HEK293 (cell line): ENCODE results near the gene SAMD11.

Source experiments
- CTCF ChIA-PET: fragments of 350-600 bp; formaldehyde crosslinking; extraction: SDS; loops from one replicate; lab custom pipeline; 2021; ENCODE audit warnings: antibody characterized with exemption; lab: Yijun Ruan, JAX
- POLR2A ChIA-PET: fragments of 300-600 bp; formaldehyde crosslinking; extraction: SDS; loops from one replicate; lab custom pipeline; 2020; ENCODE audit warnings: antibody characterized with exemption, inconsistent platforms; lab: Yijun Ruan, JAX
- H3K27ac ChIP-seq: fragments of 200-500 bp; sonication (Bioruptor generic); 2 replicates; pipeline ENCODE4 v1.5.1; 2014; ENCODE audit warnings: low read depth, low read length, control low read depth, inconsistent platforms; ENCODE audit errors: extremely low read depth
- H3K36me3 ChIP-seq, 2 experiments: fragments of 200-500 bp in 1 of 2; sonication (Bioruptor generic) in 1 of 2; 1 replicate in 1 of 2; 2 replicates in 1 of 2; pipeline ENCODE4 v1.5.1; 2014 to 2017; ENCODE audit warnings: inconsistent platforms in 2 of 2, low read length in 2 of 2; ENCODE audit not compliant: control insufficient read depth in 2 of 2, insufficient read depth in 1 of 2
- H3K4me1 ChIP-seq: fragments of 200-500 bp; sonication (Bioruptor generic); 2 replicates; pipeline ENCODE4 v1.5.1; 2014; ENCODE audit warnings: mild to moderate bottlenecking, low read length, inconsistent platforms; ENCODE audit not compliant: control insufficient read depth, insufficient read depth
- H3K4me3 ChIP-seq: 2 replicates; pipeline ENCODE4 v1.5.1; 2011; ENCODE audit warnings: low read depth, mild to moderate bottlenecking, control low read depth, low read length, moderate library complexity
- H3K9me3 ChIP-seq: fragments of 200-500 bp; sonication (Bioruptor generic); 2 replicates; pipeline ENCODE4 v1.5.1; 2014; ENCODE audit warnings: low read depth, low read length, inconsistent platforms; ENCODE audit not compliant: control insufficient read depth, insufficient read depth
- CTCF ChIP-seq: fragments of 450-650 bp; formaldehyde crosslinking; IDR thresholded peaks from 2 replicates; pipeline ENCODE4 v1.5.1; 2016; ENCODE audit warnings: missing biosample characterization, missing genetic modification characterization
- FEZF1 ChIP-seq: fragments of 450-650 bp; formaldehyde crosslinking; IDR thresholded peaks from 2 replicates; pipeline ENCODE4 v1.5.1; 2016; ENCODE audit warnings: missing biosample characterization, missing genetic modification characterization
- HIC1 ChIP-seq: fragments of 450-650 bp; formaldehyde crosslinking; IDR thresholded peaks from 2 replicates; pipeline ENCODE4 v1.5.1; 2016; ENCODE audit warnings: missing biosample characterization, missing genetic modification characterization
- PATZ1 ChIP-seq: fragments of 450-650 bp; formaldehyde crosslinking; IDR thresholded peaks from 2 replicates; pipeline ENCODE4 v1.5.1; 2016; ENCODE audit warnings: missing biosample characterization, missing genetic modification characterization
- PBX3 ChIP-seq: sonication (generic); formaldehyde crosslinking; IDR thresholded peaks from 2 replicates; pipeline ENCODE4 v1.8.1; 2022; ENCODE audit warnings: mild to moderate bottlenecking, moderate library complexity, missing genetic modification reagents
- TCF7L2 ChIP-seq: IDR thresholded peaks from 2 replicates; pipeline ENCODE4 v1.6.1; 2011; ENCODE audit warnings: low read depth, mild to moderate bottlenecking, inconsistent platforms, low read length, moderate library complexity, borderline replicate concordance
- ZFHX2 ChIP-seq: fragments of 450-650 bp; formaldehyde crosslinking; conservative IDR thresholded peaks from 2 replicates; pipeline ENCODE4 v1.5.1; 2016; ENCODE audit warnings: missing biosample characterization, missing genetic modification characterization
- ZIC2 ChIP-seq: fragments of 450-650 bp; formaldehyde crosslinking; IDR thresholded peaks from 2 replicates; pipeline ENCODE4 v1.5.1; 2016; ENCODE audit warnings: missing biosample characterization, missing genetic modification characterization
- ZNF140 ChIP-seq: fragments of 450-650 bp; formaldehyde crosslinking; IDR thresholded peaks from 2 replicates; pipeline ENCODE4 v1.5.1; 2016; ENCODE audit warnings: missing biosample characterization, missing genetic modification characterization
- ZNF223 ChIP-seq: fragments of 450-650 bp; formaldehyde crosslinking; IDR thresholded peaks from 2 replicates; pipeline ENCODE4 v1.5.1; 2016; ENCODE audit warnings: missing biosample characterization, missing genetic modification characterization
- ZNF248 ChIP-seq: fragments of 450-650 bp; formaldehyde crosslinking; IDR thresholded peaks from 2 replicates; pipeline ENCODE4 v1.5.1; 2017; ENCODE audit warnings: missing biosample characterization, missing genetic modification characterization
- ZNF473 ChIP-seq: fragments of 450-650 bp; formaldehyde crosslinking; IDR thresholded peaks from 2 replicates; pipeline ENCODE4 v1.5.1; 2017; ENCODE audit warnings: missing biosample characterization, missing genetic modification characterization
- ZNF664 ChIP-seq: fragments of 450-650 bp; formaldehyde crosslinking; IDR thresholded peaks from 2 replicates; pipeline ENCODE4 v1.5.1; 2016; ENCODE audit warnings: missing biosample characterization, missing genetic modification characterization
- ZNF670 ChIP-seq: fragments of 450-650 bp; formaldehyde crosslinking; IDR thresholded peaks from 2 replicates; pipeline ENCODE4 v1.5.1; 2016; ENCODE audit warnings: missing biosample characterization, missing genetic modification characterization, low read depth
- ZNF785 ChIP-seq: fragments of 450-650 bp; formaldehyde crosslinking; IDR thresholded peaks from 2 replicates; pipeline ENCODE4 v1.5.1; 2016; ENCODE audit warnings: missing biosample characterization, missing genetic modification characterization
- ZNF791 ChIP-seq: fragments of 450-650 bp; formaldehyde crosslinking; IDR thresholded peaks from 2 replicates; pipeline ENCODE4 v1.5.1; 2016; ENCODE audit warnings: missing biosample characterization, missing genetic modification characterization
- ZNF843 ChIP-seq: fragments of 450-650 bp; formaldehyde crosslinking; IDR thresholded peaks from 2 replicates; pipeline ENCODE4 v1.5.1; 2016; ENCODE audit warnings: missing biosample characterization, missing genetic modification characterization
- TF ChIP-seq, protein P1 (sequence below): fragments of 450-650 bp; formaldehyde crosslinking; IDR thresholded peaks from 2 replicates; pipeline ENCODE4 v1.5.1; 2016; ENCODE audit warnings: missing biosample characterization, missing genetic modification characterization
- TF ChIP-seq, protein P2 (sequence below): fragments of 450-650 bp; formaldehyde crosslinking; IDR thresholded peaks from 2 replicates; pipeline ENCODE4 v1.5.1; 2016; ENCODE audit warnings: missing biosample characterization, missing genetic modification characterization, borderline replicate concordance
- TF ChIP-seq, protein P3 (sequence below): fragments of 450-650 bp; formaldehyde crosslinking; IDR thresholded peaks from 2 replicates; pipeline ENCODE4 v1.5.0; 2017; ENCODE audit warnings: missing biosample characterization, missing genetic modification characterization, borderline replicate concordance

The SAMD11 gene

DNA sequence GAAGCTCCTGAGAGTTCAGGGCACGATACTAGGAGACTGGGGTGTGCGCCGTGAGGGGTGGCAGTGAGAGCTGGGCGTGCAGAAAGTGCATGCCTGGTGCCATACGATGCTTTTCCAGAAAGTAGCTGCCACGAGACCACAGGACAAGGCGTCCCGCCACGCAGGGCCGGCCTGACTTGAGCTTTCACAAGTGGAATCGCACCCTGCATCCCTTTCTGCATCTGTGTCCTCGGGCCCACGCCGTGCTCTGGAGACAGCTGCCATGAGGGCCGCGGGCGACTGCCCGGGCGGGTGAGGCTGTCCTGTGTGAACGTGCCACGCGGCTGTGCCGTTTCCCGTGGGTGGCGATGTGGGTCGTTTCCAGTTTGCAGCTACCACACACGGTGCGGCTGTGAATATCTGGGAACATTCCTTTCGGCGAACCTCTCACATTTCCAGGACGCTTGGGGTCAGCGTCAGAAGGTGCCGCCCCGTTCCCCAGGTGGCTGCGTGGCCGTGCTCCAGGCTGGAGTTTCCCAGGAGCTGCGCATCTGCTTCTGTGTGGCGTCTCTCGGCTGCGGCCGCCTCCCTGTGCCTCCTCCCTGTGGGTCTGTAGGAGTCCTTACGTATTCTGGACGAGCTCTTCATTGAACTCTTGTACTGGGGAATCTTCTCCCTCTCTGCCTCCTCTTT lies 59.2 kb downstream of the SAMD11 start:
- TF ChIP-seq ZNF670 = no peak
- TF ChIP-seq, protein P1, sequence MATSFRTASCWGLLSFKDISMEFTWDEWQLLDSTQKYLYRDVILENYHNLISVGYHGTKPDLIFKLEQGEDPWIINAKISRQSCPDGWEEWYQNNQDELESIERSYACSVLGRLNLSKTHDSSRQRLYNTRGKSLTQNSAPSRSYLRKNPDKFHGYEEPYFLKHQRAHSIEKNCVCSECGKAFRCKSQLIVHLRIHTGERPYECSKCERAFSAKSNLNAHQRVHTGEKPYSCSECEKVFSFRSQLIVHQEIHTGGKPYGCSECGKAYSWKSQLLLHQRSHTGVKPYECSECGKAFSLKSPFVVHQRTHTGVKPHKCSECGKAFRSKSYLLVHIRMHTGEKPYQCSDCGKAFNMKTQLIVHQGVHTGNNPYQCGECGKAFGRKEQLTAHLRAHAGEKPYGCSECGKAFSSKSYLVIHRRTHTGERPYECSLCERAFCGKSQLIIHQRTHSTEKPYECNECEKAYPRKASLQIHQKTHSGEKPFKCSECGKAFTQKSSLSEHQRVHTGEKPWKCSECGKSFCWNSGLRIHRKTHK (tag by site-specific recombination) = no peak
- no peak for TF ChIP-seq FEZF1 (tag by site-specific recombination)
- TF ChIP-seq ZNF791 (tag by site-specific recombination) = no peak
- no peak for TF ChIP-seq ZNF664 (tag by site-specific recombination)
- no peak for TF ChIP-seq ZNF473 (tag by site-specific recombination)
- no peak for TF ChIP-seq ZNF843 (tag by site-specific recombination)
- TF ChIP-seq ZNF248 = no peak
- no peak for TF ChIP-seq ZIC2 (tag by site-specific recombination)
- TF ChIP-seq TCF7L2 = no peak
- TF ChIP-seq, protein P2, sequence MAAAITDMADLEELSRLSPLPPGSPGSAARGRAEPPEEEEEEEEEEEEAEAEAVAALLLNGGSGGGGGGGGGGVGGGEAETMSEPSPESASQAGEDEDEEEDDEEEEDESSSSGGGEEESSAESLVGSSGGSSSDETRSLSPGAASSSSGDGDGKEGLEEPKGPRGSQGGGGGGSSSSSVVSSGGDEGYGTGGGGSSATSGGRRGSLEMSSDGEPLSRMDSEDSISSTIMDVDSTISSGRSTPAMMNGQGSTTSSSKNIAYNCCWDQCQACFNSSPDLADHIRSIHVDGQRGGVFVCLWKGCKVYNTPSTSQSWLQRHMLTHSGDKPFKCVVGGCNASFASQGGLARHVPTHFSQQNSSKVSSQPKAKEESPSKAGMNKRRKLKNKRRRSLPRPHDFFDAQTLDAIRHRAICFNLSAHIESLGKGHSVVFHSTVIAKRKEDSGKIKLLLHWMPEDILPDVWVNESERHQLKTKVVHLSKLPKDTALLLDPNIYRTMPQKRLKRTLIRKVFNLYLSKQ (tag by site-specific recombination) = no peak
- no peak for TF ChIP-seq ZNF223 (tag by site-specific recombination)
- TF ChIP-seq, protein P3, sequence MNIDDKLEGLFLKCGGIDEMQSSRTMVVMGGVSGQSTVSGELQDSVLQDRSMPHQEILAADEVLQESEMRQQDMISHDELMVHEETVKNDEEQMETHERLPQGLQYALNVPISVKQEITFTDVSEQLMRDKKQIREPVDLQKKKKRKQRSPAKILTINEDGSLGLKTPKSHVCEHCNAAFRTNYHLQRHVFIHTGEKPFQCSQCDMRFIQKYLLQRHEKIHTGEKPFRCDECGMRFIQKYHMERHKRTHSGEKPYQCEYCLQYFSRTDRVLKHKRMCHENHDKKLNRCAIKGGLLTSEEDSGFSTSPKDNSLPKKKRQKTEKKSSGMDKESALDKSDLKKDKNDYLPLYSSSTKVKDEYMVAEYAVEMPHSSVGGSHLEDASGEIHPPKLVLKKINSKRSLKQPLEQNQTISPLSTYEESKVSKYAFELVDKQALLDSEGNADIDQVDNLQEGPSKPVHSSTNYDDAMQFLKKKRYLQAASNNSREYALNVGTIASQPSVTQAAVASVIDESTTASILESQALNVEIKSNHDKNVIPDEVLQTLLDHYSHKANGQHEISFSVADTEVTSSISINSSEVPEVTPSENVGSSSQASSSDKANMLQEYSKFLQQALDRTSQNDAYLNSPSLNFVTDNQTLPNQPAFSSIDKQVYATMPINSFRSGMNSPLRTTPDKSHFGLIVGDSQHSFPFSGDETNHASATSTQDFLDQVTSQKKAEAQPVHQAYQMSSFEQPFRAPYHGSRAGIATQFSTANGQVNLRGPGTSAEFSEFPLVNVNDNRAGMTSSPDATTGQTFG = no peak
- TF ChIP-seq, all 188 proteins: peak for 0
- ChIA-PET POLR2A (interaction anchor here (1.1 to 2.0 kb wide), 2 partner anchors 12 to 19 kb away, joined by 3 to 11 read pairs; no protein-coding TSS in a partner anchor), CTCF (interaction anchor here (0.6 to 4.0 kb wide), 12 partner anchors 11 to 308 kb away, joined by 3 to 53 read pairs (median 4); no protein-coding TSS in a partner anchor)
- H3K4me3 ChIP-seq = no peak overlapping the region
- H3K27ac ChIP-seq = no peak overlapping the region
- H3K36me3 ChIP-seq = no peaks in the 10 kb centered on the region
- H3K9me3 ChIP-seq = no peaks in the 10 kb centered on the region
- H3K4me1 ChIP-seq = no peaks in the 10 kb centered on the region

DNA sequence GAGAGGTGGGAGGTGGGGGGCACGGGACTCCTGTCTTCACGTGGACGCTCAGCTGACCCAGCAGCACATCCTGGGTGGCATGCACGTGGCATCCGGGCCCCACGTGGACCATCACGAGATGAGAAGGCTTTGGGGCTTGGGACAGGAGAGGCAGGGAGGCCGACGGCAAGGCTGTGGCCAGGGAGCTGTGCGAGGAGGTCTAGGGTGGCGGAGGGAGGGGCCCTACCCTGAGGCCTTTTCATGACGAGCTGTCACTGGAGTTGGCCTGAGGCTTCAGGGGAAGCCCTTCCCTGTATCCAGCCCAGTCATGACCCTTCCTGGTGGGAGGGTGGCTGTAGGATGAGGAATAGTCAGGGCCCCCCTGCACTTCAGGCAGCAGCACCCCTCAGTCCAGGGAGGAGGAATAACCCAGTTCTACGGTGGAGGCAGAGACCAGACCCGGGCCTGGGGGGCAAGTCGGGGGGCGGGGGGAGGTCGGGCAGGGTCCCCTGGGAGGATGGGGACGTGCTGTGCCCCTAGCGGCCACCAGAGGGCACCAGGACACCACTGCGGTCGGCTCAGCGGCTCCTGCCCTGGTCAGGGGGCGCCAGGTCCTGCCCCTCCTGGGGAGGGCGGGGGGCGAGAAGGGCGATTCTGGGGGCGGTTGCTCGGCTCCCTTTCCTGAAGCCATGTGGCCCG lies 60.2 kb downstream of the SAMD11 start:
- POLR2A ChIA-PET = interaction anchor here (0.9 to 2.0 kb wide), 2 partner anchors 11 to 308 kb away, joined by 3 to 11 read pairs; no protein-coding TSS in a partner anchor
- H3K4me3 ChIP-seq = no peak overlapping the region
- CTCF ChIA-PET = interaction anchor here (0.6 to 4.0 kb wide), 29 partner anchors 8 to 343 kb away, joined by 3 to 53 read pairs (median 4); partner anchors contain the start of gene AGRN
- peak; percentile 54 for TF ChIP-seq CTCF (tag by site-specific recombination)
- 0 out of 2 replicates have a peak, but pooled peaks have one; percentile 39 for TF ChIP-seq PBX3
- TF ChIP-seq PATZ1 (tag by site-specific recombination) = peak; percentile 86
- TF ChIP-seq ZFHX2 (tag by site-specific recombination) = peak; percentile 35; the same call in 1 of the 2 replicates
- TF ChIP-seq ZNF785 (tag by site-specific recombination) = no peak
- no peak for TF ChIP-seq HIC1
- no peak for TF ChIP-seq ZNF140 (tag by site-specific recombination)

More for the DNA sequence above, 60.2 kb downstream of the SAMD11 start:
- Histone ChIP-seq H3K27ac (no peak overlapping the region), H3K4me1 (no peaks in the 10 kb centered on the region), H3K36me3 (no peaks in the 10 kb centered on the region), H3K9me3 (no peaks in the 10 kb centered on the region)
